Suprapubic skin (tissue), 4 donors: Measurements from ENCODE around the gene PLEKHD1. TPM values are rescaled to one million over a fixed set of nuclear protein-coding genes. Genes with fewer than 3 reads are reported as not detected.

Source experiments
- DNase-seq, 2 donors: peaks; one replicate each; pipeline ENCODE4 v3.0.0-alpha.2; 2019; ENCODE audit warnings: low spot score in 2 of 2
- H3K27ac ChIP-seq: fragments of 200-600 bp; sonication (generic); one replicate; pipeline ENCODE4 v1.5.1; 2019
- H3K27me3 ChIP-seq: fragments of 200-600 bp; sonication (generic); one replicate; pipeline ENCODE4 v1.5.1; 2019
- H3K36me3 ChIP-seq: fragments of 200-600 bp; sonication (generic); one replicate; pipeline ENCODE4 v1.5.1; 2019
- H3K4me1 ChIP-seq: fragments of 200-600 bp; sonication (generic); one replicate; pipeline ENCODE4 v1.5.1; 2019
- H3K4me3 ChIP-seq: fragments of 200-600 bp; sonication (generic); one replicate; pipeline ENCODE4 v1.5.1; 2019; ENCODE audit warnings: mild to moderate bottlenecking
- H3K9me3 ChIP-seq: fragments of 200-600 bp; sonication (generic); one replicate; pipeline ENCODE4 v1.5.1; 2019
- CTCF ChIP-seq, 2 donors: fragments of 200-600 bp in 1 of 2; fragments of 450-650 bp in 1 of 2; sonication (generic) in 1 of 2; IDR thresholded peaks; one replicate each; pipeline ENCODE4 v1.5.1; 2016 to 2019; ENCODE audit warnings: antibody characterized with exemption in 2 of 2, mild to moderate bottlenecking in 1 of 2, moderate library complexity in 1 of 2
- EP300 ChIP-seq: sonication (generic); formaldehyde crosslinking; IDR thresholded peaks from one replicate; pipeline ENCODE4 v1.6.1; 2017; ENCODE audit warnings: antibody characterized with exemption
- POLR2A ChIP-seq, 2 donors: fragments of 450-650 bp; IDR thresholded peaks; one replicate each; pipeline ENCODE4 v1.6.1; 2017; ENCODE audit warnings: antibody characterized with exemption in 2 of 2, mild to moderate bottlenecking in 2 of 2, moderate library complexity in 2 of 2
- POLR2AphosphoS5 ChIP-seq, 3 donors: sonication (generic); formaldehyde crosslinking; IDR thresholded peaks; one replicate each; pipeline ENCODE4 v1.6.1; 2017; ENCODE audit warnings: antibody characterized with exemption in 3 of 3
- WGBS: methylation state at CpG from one replicate; pipeline ENCODE4 v1.1.5; 2018; 5-methylcytosine and 5-hydroxymethylcytosine counted together
- total RNA-seq, 4 donors: library from RNA; depleted of rRNA; stranded (reverse); fragments of >200 nt; gene quantifications; one replicate each; pipeline ENCODE4 v1.1.0, GENCODE V29; 2016

Gene PLEKHD1
- total RNA-seq = 1 to 10 TPM; 1.2 to 3.5 (median 2.3) TPM

GRCh38 chr14:69484444-69485314 lies at the start of gene PLEKHD1:
Gene PLEKHD1 (plus strand): TSS chr14:69484728. CDS start chr14:69484966, 238 bp downstream.
- WGBS = 3% methylated on average over 31 of the region's 86 CpGs
- H3K36me3 ChIP-seq = no peaks in the 10 kb centered on the region
- H3K27me3 ChIP-seq = peaks cover 58% of the 10 kb centered on the region
- DNase-seq = no peak
- peak within 1 kb of the TSS; percentile 47 for H3K4me3 ChIP-seq
- peaks cover 19% of the 10 kb centered on the region for H3K4me1 ChIP-seq
- H3K9me3 ChIP-seq = no peaks in the 10 kb centered on the region
- H3K27ac ChIP-seq = no peak within 1 kb of the TSS
- TF ChIP-seq POLR2AphosphoS5 (IDR thresholded peaks at IDR 0.05) = no peak
- TF ChIP-seq CTCF (IDR thresholded peaks at IDR 0.05) = no peak
- no peak for TF ChIP-seq EP300
- TF ChIP-seq POLR2A (IDR thresholded peaks at IDR 0.05) = no peak

- Histone ChIP-seq H3K36me3 (peaks cover 14% of the 10 kb centered on the region), H3K9me3 (no peaks in the 10 kb centered on the region), H3K4me3 (no peak overlapping the region), H3K27ac (no peak overlapping the region), H3K27me3 (no peaks in the 10 kb centered on the region), H3K4me1 (no peaks in the 10 kb centered on the region)
- no peak for DNase-seq
- TF ChIP-seq CTCF (IDR thresholded peaks at IDR 0.05) = no peak
- TF ChIP-seq POLR2AphosphoS5 (IDR thresholded peaks at IDR 0.05) = no peak
- TF ChIP-seq POLR2A (IDR thresholded peaks at IDR 0.05) = no peak
- TF ChIP-seq EP300 = no peak
- 89% methylated on average over 12 of the region's 12 CpGs for WGBS
These were observed 44.8 kb upstream of the PLEKHD1 start for GRCh38 chr14:69439521-69440270.

DNA sequence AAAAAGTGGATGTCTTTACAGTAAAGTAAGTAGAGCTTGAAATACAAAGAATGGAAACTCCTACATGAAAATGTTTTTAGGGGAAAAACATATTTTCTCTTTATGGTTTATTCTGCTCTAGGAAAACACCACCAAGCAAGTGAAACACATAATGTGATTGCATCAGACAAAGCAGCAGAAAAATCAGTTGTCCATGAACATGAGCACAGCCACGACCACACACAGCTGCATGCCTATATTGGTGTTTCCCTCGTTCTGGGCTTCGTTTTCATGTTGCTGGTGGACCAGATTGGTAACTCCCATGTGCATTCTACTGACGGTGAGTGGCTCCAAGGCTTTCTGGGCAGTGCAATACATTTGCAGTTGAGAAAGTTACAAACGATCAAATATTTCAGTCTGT lies 42.6 kb upstream of the PLEKHD1 start:
- no peak overlapping the region for H3K4me3 ChIP-seq
- no peaks in the 10 kb centered on the region for H3K27me3 ChIP-seq
- H3K27ac ChIP-seq = no peak overlapping the region
- 87% methylated on average over 5 of the region's 5 CpGs for WGBS
- no peak for DNase-seq
- no peak for TF ChIP-seq CTCF (IDR thresholded peaks at IDR 0.05)
- H3K4me1 ChIP-seq = no peaks in the 10 kb centered on the region
- no peaks in the 10 kb centered on the region for H3K9me3 ChIP-seq
- H3K36me3 ChIP-seq = peaks cover 19% of the 10 kb centered on the region

- Histone ChIP-seq H3K4me1 (no peaks in the 10 kb centered on the region), H3K27ac (no peak overlapping the region), H3K36me3 (peaks cover 19% of the 10 kb centered on the region), H3K9me3 (no peaks in the 10 kb centered on the region), H3K27me3 (no peaks in the 10 kb centered on the region), H3K4me3 (no peak overlapping the region)
- no peak for TF ChIP-seq POLR2AphosphoS5 (IDR thresholded peaks at IDR 0.05)
- no peak for TF ChIP-seq POLR2A (IDR thresholded peaks at IDR 0.05)
- TF ChIP-seq EP300 = no peak
- no peak for TF ChIP-seq CTCF (IDR thresholded peaks at IDR 0.05)
- WGBS = 97% methylated on average over 5 of the region's 5 CpGs
- no peak for DNase-seq
These were observed 41.2 kb upstream of the PLEKHD1 start for GRCh38 chr14:69443296-69443805.

GRCh38 chr14:69449216-69449615 lies 35.3 kb upstream of the PLEKHD1 start:
- Histone ChIP-seq H3K27me3 (no peaks in the 10 kb centered on the region), H3K9me3 (no peaks in the 10 kb centered on the region), H3K36me3 (peaks cover 9% of the 10 kb centered on the region), H3K4me1 (no peaks in the 10 kb centered on the region), H3K4me3 (no peak overlapping the region), H3K27ac (no peak overlapping the region)
- TF ChIP-seq POLR2A (IDR thresholded peaks at IDR 0.05) = no peak
- TF ChIP-seq POLR2AphosphoS5 (IDR thresholded peaks at IDR 0.05) = no peak
- no peak for TF ChIP-seq EP300
- TF ChIP-seq CTCF (IDR thresholded peaks at IDR 0.05) = no peak
- DNase-seq = no peak
- WGBS = 97% methylated on average over 8 of the region's 8 CpGs
